DMS153 (cell line): Measurements from ENCODE around the gene RRBP1.

Experiments
- DNase-seq: peaks from one replicate; lab custom pipeline; 2025; lab: John Stamatoyannopoulos, UW

The RRBP1 gene

GRCh38 chr20:17634661-17635331 lies 47.2 kb downstream of the RRBP1 start:
- no peak for DNase-seq

DNA sequence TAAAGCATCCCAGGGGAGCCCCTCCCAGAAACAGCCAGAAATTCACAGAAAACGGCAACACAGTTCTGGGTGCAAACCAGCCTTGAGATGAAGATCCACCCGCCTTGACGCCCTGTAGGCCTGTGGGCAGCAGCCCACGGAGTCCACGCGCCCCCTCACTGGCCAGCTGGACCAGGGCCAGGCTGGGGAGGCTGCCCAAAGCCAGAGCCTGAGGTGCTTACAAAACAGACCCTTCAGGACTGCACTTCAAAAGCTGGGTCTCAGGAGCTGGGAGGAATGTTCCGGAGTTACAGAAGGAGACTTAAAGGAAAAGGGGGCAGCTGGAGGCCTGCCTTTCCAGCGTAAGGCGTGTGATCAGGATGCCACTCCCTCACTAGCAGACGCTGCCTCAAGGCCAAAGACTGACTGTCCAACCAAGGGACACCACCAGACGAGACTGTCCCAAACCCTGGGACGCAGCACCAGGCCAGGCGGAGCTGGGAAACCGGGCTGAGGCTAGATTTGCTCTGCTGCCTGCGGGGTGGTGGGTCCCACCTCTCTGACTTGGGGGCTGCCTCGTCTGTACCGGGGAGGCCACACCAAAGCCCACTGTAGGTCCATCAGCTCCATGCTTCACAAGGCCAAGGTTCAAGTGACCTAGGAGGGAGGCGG lies 48.1 kb downstream of the RRBP1 start:
- DNase-seq = no peak

GRCh38 chr20:17633221-17633849 lies 48.7 kb downstream of the RRBP1 start:
- no peak for DNase-seq

DNA sequence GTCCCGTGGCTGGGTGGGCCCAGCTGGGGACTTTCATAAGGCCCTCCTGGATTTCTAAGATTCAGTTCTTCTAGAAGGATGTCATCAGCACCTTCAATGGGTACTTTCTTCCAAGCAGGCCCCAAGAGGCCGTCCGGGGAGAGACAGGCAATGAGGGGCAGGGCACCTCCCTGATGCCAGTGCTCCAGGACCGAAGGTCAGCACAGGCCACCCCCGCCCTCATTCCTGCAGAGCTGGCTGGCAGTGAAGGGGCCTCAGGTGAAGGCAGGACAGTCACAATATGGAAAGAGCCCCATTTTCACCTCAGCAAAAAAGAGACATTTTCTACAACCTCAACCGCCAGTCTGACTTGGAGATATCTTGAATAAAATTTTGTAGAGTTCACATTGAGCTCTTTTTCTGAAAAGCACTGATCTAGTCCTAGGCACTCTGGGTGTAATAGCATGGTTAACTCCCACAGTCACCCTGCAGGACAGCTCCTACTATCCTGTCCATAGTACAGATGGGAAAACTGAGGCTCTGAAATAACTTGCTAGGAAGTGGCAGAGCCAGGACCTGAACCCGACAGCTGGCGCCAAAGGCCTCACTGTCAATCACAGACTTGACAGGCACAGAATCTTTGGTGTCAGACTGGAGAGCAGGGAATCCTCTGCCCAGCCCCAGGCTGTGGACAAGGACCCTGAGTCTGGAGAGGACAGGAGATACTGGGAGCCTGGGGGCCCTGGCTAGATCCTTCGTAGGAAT lies 50.3 kb downstream of the RRBP1 start:
- no peak for DNase-seq

DNA sequence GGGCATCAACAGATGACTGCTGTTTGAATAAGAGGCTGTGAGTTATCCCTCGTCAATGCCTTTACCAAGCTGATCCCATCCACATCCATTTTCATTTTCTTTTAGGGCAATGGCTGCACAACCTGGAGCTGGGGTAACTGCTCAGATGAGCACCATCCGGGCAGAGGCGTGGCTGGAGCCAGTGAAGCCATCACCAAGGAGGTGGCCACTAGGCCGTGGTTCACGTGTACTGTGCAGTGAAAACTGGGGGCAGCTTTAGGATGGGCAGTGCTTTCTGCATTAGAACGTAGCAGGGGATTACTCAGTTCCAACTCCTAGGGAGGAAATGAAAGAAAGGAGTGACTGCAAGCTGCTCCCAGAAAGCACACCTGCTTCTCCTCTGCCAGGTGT lies 51.2 kb downstream of the RRBP1 start:
- DNase-seq = no peak

DNA sequence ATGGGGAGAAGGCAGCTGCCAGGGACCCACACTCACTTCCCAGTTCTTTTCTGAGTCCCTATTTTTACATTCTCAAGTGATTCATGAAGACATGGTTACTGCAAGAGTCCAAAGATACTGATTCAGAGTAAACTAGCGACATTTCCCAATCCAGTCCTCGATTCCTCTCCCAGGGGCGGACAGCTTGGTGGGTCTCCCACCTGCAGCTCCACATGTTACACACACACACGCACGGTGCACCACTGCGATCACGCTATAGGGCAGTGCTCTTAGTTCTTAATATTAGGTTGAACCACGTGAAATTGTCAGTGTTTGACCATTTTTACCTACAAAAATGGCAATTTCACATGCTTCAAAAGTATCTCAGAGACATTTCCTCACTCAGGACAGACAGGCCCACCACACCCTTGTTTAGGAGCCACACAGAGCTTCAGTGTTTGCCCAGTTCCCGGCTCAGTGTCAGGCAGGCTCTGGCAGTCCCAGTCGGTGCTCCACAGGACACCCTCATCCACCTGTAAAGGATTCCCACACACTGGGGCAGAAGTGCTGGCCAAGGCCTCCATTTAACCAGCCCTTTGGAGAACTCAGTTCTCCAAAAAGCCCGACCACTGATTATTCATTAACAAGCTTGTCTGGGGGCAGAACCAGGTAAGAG lies 51.8 kb downstream of the RRBP1 start:
- DNase-seq = no peak

GRCh38 chr20:17629678-17630089 lies 52.4 kb downstream of the RRBP1 start:
- DNase-seq = no peak

- no peak for DNase-seq
These were observed 53.0 kb downstream of the RRBP1 start for GRCh38 chr20:17629025-17629424.

DNA sequence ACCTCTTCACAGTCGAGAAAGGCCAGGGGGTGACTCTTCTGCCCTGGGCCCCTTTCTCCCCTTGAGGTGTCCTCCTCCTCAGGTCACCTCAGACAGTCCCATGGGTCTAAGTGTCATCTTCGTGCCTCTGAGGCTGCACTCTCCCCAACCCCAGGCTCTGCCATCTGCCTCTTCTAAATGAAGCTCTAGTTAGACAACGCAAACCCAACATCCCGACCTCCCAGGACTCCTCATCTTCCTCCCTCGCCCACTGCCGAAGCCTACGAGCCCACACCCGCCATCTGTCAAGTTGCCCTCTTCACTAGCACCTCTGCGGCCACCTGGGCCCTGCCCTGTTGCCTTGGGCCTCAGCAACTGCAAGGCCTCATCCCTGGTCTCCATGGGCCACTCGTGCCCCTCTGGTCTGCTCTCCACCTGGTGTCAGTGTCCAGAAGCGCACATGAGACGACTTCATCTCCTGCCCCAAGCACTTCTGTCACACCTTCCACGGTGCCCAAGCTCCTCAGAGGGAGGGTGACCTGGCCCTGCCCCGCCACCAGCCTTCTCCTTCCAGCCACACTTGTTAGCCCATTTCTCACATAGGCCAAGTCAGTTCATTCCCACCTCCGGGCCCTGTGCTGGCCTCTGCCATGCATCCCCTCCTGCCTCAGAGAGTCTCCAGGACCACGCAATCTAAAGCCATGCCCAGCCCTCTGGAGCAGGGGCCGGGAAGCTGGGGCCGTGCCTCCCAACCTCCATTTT lies 53.8 kb downstream of the RRBP1 start:
- DNase-seq = no peak

GRCh38 chr20:17627101-17627955 lies 54.7 kb downstream of the RRBP1 start:
- no peak for DNase-seq

DNA sequence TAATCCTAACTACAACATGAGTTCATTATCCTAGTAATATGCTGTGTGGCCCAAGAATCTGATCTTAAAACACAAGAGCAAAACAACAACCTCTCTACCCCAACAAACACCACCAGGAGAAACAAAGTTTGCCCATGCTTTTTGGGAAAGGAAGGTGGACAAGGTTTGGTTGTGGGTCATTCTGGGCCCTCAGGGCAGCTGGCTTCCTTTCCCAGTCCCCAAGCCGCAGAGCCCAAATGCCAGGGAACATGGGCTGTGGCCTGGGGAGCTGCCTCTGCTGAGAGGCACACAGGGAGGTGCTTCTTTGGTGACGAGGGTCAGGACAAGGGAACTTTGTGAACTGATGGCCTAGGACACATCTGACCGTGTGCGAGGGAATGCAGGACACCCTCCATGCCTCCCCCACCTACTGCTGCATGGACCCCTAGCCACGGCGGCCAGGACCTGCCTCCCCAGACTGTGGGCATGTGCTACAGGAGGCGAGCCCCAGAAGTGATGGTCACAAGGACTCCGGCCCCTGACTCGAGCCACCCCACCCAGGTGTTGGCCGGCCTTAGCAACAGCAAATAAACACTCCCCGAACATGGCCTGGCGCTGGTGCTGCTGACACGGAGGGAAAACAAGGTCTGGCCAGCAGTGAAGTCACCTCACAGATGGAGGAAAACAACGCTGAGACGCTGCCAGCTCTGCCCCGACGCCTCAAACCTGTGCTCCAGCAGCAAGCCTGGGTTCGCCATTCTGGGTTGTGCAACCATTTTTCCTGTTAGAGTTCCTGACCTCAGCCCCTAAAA lies 55.6 kb downstream of the RRBP1 start:
- no peak for DNase-seq

DNA sequence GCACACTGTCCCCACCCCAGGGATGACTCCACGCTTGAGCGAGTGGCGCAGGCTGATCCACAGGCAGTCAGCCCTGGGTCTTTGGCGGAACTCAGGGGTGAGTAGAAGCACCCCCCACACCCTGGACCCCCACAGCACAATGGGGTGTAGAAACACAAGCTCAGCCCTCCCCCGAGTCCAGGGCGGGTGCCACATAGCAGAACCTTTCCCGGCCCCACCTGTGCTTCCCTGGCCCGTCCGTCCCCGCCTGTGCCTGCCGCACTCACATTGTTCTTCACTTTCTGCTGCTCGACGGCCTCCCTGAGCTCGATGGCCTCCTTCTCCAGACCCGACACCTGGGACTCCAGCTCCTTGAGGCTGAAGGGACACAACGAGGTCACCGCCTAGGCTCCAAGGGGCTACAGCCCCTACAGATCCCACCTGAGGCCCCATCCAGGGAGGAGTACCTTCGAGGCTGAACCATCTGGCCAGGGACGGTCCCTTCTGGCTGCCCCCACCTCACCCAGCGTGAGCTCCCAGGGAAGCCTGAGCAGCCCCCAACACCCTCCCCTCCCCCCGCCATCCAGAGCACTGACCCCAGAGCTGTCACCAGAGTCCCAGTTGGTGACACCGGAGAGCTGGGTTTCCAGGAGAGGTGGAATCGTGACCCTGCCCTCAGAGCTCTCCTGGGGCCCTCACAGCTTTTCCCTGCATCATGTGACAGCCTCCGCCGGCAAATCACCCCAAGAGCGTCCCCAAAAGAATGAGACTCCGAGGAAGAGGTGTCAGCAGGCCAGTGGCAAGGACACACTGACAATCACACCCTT lies 56.6 kb downstream of the RRBP1 start:
- DNase-seq = no peak

DNA sequence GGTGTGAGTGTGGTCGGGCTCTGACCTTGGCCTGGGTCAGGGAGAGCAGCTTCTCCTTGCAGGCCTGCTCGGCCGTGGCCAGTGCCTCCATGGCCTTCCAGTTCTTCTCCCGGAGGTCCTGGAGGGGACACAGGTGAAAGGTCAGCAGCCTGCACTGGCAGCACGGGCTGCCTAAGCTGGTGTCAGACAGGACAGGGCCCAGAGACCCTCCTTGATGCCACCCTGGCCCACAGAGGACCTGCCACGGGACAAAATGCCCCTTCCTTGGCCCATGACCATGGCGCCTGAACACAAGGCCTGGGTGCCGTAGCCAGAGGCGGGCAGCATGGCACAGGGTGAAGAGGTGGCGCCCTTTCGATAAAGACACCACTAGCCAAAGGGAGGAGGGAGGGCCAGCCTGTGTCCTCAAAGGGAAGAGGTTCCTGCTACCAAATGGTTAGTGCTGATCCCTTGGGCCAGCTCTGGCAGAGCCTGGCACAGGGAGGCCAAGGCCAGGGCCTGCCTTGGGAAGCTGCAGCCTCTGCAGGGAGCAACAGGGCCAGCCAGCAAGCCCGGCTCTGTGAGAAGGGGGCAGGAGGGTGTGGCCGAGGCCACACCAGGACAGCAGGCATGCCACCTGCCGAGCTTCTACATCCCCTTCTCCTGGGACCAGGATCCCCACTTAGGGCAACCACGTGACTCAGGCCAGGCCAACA lies 57.3 kb downstream of the RRBP1 start:
- DNase-seq = no peak

- DNase-seq = no peak
These were observed 58.0 kb downstream of the RRBP1 start for GRCh38 chr20:17624070-17624469.

GRCh38 chr20:17622851-17623508 lies 59.1 kb downstream of the RRBP1 start:
- DNase-seq = no peak

GRCh38 chr20:17622086-17622850 lies 59.8 kb downstream of the RRBP1 start:
- DNase-seq = no peak
